Esophagus squamous epithelium (tissue), 5 donors: ENCODE results near the gene ADGRG3. TPM values are rescaled to one million over a fixed set of nuclear protein-coding genes. Genes with fewer than 3 reads are reported as not detected.

Source experiments
- DNase-seq: peaks from one replicate; lab custom pipeline; 2025; lab: John Stamatoyannopoulos, UW
- H3K27ac ChIP-seq, 4 donors: fragments of 200-600 bp; sonication (generic); one replicate each; pipeline ENCODE4 v1.5.1; 2016 to 2019; ENCODE audit warnings: mild to moderate bottlenecking in 1 of 4
- H3K27me3 ChIP-seq, 4 donors: fragments of 200-600 bp; sonication (generic); 1 replicate in 3 of 4; 2 replicates in 1 of 4; pipeline versions ENCODE4 v1.5.1 to v1.6.0; 2017 to 2021; ENCODE audit warnings: antibody characterized with exemption in 1 of 4
- H3K36me3 ChIP-seq, 3 donors: fragments of 200-600 bp; sonication (generic); one replicate each; pipeline ENCODE4 v1.5.1; 2016 to 2019
- H3K4me1 ChIP-seq, 3 donors: fragments of 200-600 bp; sonication (generic); one replicate each; pipeline ENCODE4 v1.5.1; 2017 to 2019
- H3K4me3 ChIP-seq, 4 donors: fragments of 200-600 bp; sonication (generic); 1 replicate in 3 of 4; 2 replicates in 1 of 4; pipeline ENCODE4 v1.5.1; 2016 to 2019; ENCODE audit warnings: mild to moderate bottlenecking in 2 of 4, moderate library complexity in 1 of 4
- H3K9me3 ChIP-seq, 3 donors: fragments of 200-600 bp; sonication (generic); one replicate each; pipeline ENCODE4 v1.5.1; 2016 to 2019
- POLR2A ChIP-seq, 4 donors: fragments of 450-650 bp; IDR thresholded peaks; one replicate each; pipeline ENCODE4 v1.6.1; 2017; ENCODE audit warnings: antibody characterized with exemption in 4 of 4, mild to moderate bottlenecking in 4 of 4, moderate library complexity in 3 of 4
- WGBS, 2 donors: methylation state at CpG; one replicate each; pipeline ENCODE4 v1.1.5; 2018; 5-methylcytosine and 5-hydroxymethylcytosine counted together
- intact Hi-C: fragments of 100-400 bp; cut with DNase I; formaldehyde crosslinking; loops from one replicate; pipeline ENCODE4 v1.15.0; 2022
- total RNA-seq, 4 donors: library from RNA; depleted of rRNA; stranded (reverse); fragments of >200 nt; gene quantifications; one replicate each; pipeline ENCODE4 v1.1.0, GENCODE V29; 2016
- TF ChIP-seq, protein P1 (sequence below), 6 experiments: fragments of 450-650 bp in 4 of 6; fragments of 200-600 bp in 2 of 6; sonication (generic) in 2 of 6; IDR thresholded peaks; one replicate each; pipeline ENCODE4 v1.5.1; 2016 to 2019; ENCODE audit warnings: antibody characterized with exemption in 6 of 6, mild to moderate bottlenecking in 4 of 6, moderate library complexity in 4 of 6
- donor health status: DM: yes; HTN: yes; CAD: no.

ADGRG3 gene
- total RNA-seq, 4 donors from 2014 or later = 1.5 to 3.9 (median 2.1) TPM; not detected in 1

- intact Hi-C loops = no loop called here
- Histone ChIP-seq H3K36me3 (no peaks in the 10 kb centered on the region), H3K4me3 (peak overlapping the region; percentile 83 to 97 (median 90)), H3K4me1 (peaks cover 17 to 29% (median 21%) of the 10 kb centered on the region in 3 donors), H3K27me3 (no peaks in the 10 kb centered on the region), H3K9me3 (no peaks in the 10 kb centered on the region), H3K27ac (peak overlapping the region; percentile 90 to 94 (median 92))
- DNase-seq = no peak
- TF ChIP-seq, protein P1, sequence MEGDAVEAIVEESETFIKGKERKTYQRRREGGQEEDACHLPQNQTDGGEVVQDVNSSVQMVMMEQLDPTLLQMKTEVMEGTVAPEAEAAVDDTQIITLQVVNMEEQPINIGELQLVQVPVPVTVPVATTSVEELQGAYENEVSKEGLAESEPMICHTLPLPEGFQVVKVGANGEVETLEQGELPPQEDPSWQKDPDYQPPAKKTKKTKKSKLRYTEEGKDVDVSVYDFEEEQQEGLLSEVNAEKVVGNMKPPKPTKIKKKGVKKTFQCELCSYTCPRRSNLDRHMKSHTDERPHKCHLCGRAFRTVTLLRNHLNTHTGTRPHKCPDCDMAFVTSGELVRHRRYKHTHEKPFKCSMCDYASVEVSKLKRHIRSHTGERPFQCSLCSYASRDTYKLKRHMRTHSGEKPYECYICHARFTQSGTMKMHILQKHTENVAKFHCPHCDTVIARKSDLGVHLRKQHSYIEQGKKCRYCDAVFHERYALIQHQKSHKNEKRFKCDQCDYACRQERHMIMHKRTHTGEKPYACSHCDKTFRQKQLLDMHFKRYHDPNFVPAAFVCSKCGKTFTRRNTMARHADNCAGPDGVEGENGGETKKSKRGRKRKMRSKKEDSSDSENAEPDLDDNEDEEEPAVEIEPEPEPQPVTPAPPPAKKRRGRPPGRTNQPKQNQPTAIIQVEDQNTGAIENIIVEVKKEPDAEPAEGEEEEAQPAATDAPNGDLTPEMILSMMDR (IDR thresholded peaks at IDR 0.05) = no peak
- no peak for TF ChIP-seq POLR2A (IDR thresholded peaks at IDR 0.05)
- 42 to 75% methylated on average over 2 to 20 of the region's 20 CpGs for WGBS, 2 donors
Observed at GRCh38 chr16:57734308-57734924, 66.3 kb downstream of the ADGRG3 start.

- Histone ChIP-seq H3K9me3 (no peaks in the 10 kb centered on the region), H3K27me3 (no peaks in the 10 kb centered on the region), H3K4me1 (peaks cover 24 to 37% (median 24%) of the 10 kb centered on the region in 3 donors), H3K4me3 (peak overlapping the region; percentile 83 to 97 (median 90)), H3K36me3 (no peaks in the 10 kb centered on the region), H3K27ac (peak overlapping the region; percentile 90 to 94 (median 92))
- intact Hi-C loops = no loop called here
- 0 to 1% methylated on average over 6 to 18 of the region's 45 CpGs for WGBS, 2 donors
- DNase-seq = peak; percentile 96
- TF ChIP-seq, protein P1 (IDR thresholded peaks at IDR 0.05) = no peak
- peak in 1 of 4 donors; percentile 65 for TF ChIP-seq POLR2A (IDR thresholded peaks at IDR 0.05)
Observed at GRCh38 chr16:57734925-57735754, 67.0 kb downstream of the ADGRG3 start.

GRCh38 chr16:57735755-57736418 is 67.8 kb downstream of the ADGRG3 start, which contains the start of gene KATNB1:
Gene KATNB1, plus strand, starts transcription at chr16:57735770. Its CDS starts 1,474 bp downstream, at chr16:57737244.
- peak in 1 of 4 donors; percentile 33 for TF ChIP-seq POLR2A (IDR thresholded peaks at IDR 0.05)
- TF ChIP-seq, protein P1 (IDR thresholded peaks at IDR 0.05) = no peak
- H3K36me3 ChIP-seq = no peaks in the 10 kb centered on the region
- H3K27ac ChIP-seq = peak within 1 kb of the TSS; percentile 90 to 94 (median 92)
- intact Hi-C loops = no loop called here
- no peaks in the 10 kb centered on the region for H3K9me3 ChIP-seq
- H3K4me3 ChIP-seq = peak within 1 kb of the TSS; percentile 83 to 97 (median 90)
- no peaks in the 10 kb centered on the region for H3K27me3 ChIP-seq
- 2% methylated on average over 20 to 27 of the region's 35 CpGs for WGBS, 2 donors
- DNase-seq = no peak
- peaks cover 28 to 44% (median 29%) of the 10 kb centered on the region in 3 donors for H3K4me1 ChIP-seq

DNA sequence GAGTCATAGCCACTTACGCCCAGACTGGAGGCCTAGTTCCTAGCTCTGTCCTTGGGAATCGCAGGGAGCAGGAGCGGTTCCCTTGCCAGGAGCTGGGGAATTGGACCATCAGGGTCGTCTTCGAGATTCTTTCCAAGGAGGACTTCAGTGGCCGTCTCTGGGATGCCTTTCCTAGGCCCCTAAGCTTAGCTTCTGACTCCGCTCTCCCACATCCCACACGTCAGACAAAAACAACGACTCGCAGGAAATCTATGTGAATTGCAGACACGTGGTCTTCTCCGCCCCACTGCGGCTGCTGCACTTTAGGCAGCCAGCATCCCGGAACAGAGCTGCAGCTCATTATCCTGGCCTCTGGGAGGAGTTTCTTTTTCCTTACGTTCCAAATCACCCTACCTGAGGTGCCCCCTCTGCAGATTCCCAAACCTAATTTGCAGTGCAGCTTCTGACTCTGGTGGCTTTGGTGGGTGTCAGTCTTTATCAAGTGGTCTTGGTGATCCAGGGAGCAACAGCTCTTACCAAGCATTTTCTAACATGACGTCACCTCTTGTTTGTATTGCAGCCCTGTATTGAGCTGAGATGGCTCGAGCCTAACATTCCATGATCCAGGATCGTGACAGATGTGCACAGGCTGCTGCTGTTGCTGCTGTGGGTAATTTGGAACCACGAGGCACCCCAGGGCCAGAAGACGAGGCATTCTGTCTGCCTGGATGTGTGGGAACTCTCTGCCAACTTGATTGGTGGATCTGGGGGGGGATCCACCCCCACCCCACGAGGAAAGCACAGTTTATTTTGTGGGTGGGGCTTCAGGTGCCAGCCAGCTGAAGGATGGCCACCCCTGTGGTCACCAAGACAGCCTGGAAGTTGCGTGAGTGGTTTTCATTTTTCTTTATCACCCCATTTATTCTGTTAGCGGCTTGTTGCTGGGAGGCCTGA is 68.6 kb downstream of the ADGRG3 start:
- Histone ChIP-seq H3K9me3 (no peaks in the 10 kb centered on the region), H3K4me1 (peaks cover 30 to 52% (median 36%) of the 10 kb centered on the region in 3 donors), H3K27ac (peak overlapping the region; percentile 78 to 88 (median 81)), H3K4me3 (peak overlapping the region; percentile 81 to 97 (median 89)), H3K36me3 (no peaks in the 10 kb centered on the region), H3K27me3 (no peaks in the 10 kb centered on the region)
- WGBS, 2 donors = 9 to 13% methylated on average over 16 to 22 of the region's 23 CpGs
- no peak for DNase-seq
- TF ChIP-seq, protein P1 (IDR thresholded peaks at IDR 0.05) = peak in 1 of 6 experiments; percentile 36
- TF ChIP-seq POLR2A (IDR thresholded peaks at IDR 0.05) = no peak
- intact Hi-C loops = no loop called here
